ENCODE data around the gene ATXN1.

Gene ATXN1

DNA sequence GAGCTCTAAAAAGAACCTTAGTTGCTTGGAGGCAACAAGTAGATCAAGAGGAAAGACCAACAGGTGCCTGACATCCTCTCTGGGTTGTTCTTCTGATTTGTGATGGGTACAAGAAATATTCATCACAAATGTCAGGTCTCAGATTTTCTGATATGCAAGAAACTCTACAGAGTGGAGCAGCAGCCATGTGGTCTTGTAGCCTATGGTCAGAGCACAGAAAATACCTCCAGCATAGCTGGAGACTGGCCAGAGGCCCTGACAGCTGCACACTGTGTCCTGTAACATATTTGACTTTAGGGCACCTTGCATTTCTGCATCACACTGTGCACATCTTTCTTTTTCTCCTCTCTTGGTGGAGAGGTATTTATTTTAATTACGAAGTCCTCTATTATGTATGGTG lies 406.6 kb downstream of the ATXN1 start:
- no peak for DNase-seq (ENCODE audit: extremely low spot score)
- CTCF ChIA-PET, result no interaction called here
- TF ChIP-seq L3MBTL2 (conservative IDR thresholded peaks at IDR 0.05) (no peak), SUZ12 (IDR thresholded peaks at IDR 0.05) (no peak), BHLHE40 (IDR thresholded peaks at IDR 0.05; ENCODE audit: borderline replicate concordance) (no peak), FOXM1 (IDR thresholded peaks at IDR 0.05; ENCODE audit: borderline replicate concordance) (no peak), TARDBP (IDR thresholded peaks at IDR 0.05) (no peak), CTBP1 (IDR thresholded peaks at IDR 0.05; ENCODE audit: borderline replicate concordance) (no peak), ZNF384 (IDR thresholded peaks at IDR 0.05) (no peak), FOXK2 (IDR thresholded peaks at IDR 0.05) (no peak)
- TF ChIP-seq, protein P1, sequence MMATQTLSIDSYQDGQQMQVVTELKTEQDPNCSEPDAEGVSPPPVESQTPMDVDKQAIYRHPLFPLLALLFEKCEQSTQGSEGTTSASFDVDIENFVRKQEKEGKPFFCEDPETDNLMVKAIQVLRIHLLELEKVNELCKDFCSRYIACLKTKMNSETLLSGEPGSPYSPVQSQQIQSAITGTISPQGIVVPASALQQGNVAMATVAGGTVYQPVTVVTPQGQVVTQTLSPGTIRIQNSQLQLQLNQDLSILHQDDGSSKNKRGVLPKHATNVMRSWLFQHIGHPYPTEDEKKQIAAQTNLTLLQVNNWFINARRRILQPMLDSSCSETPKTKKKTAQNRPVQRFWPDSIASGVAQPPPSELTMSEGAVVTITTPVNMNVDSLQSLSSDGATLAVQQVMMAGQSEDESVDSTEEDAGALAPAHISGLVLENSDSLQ (IDR thresholded peaks at IDR 0.05), result no peak
- POLR2A ChIA-PET, result no interaction called here

DNA sequence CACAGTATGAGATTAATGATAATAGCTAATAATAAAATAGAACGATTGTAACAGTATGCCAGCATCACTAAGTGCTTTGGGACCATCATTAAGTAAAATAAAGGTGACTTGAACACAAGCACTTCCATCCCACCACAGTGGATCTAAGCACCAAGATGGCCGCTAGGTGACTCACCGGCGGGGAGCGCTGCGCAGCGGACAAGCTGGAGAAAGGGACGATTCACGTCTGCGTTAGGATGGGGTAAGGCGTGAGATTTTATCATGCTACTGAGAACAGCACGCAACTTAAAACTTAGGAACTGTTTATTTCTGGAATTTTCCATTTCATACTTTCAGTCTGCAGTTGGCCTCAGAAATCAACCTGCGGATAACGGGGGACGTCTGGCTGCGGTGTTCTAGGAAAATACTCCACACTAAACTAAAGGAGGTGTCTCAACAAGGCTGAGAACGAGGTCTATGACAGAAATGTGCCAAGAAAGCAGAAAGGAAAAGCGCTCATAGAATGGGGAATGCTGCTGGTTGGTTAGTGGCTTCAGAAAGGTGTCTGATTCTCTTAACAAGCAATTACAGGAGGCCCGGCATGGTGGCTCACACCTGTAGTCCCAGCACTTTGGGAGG lies 408.3 kb downstream of the ATXN1 start:
- ChIA-PET POLR2A (no interaction called here), CTCF (no interaction called here)
- no peak for TF ChIP-seq LEF1 (IDR thresholded peaks at IDR 0.05; ENCODE audit: borderline replicate concordance)
- no peak for TF ChIP-seq CTBP1 (IDR thresholded peaks at IDR 0.05; ENCODE audit: borderline replicate concordance)
- no peak for TF ChIP-seq FOXK2 (IDR thresholded peaks at IDR 0.05)
- no peak for DNase-seq (ENCODE audit: extremely low spot score)

DNA sequence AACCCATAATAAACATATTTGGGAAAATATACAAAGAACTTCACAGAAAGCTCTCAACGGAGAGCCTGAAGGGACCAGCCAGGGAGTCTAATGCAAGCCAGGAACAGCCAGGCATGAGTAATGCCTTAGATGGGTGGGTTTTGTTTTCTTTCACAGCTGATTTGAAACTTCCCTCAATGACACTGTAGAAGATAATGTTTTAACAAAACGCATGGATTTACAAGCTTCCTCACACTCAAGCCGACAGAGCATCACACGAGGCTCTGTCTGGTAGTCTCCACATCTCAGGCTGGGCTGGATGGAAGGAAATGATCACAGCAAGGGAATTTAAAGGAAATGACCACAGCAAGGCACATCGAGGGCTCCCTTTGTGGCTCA lies 409.0 kb downstream of the ATXN1 start:
- TF ChIP-seq NFRKB (IDR thresholded peaks at IDR 0.05), result no peak
- TF ChIP-seq CTBP1 (IDR thresholded peaks at IDR 0.05; ENCODE audit: borderline replicate concordance), result no peak
- no peak for TF ChIP-seq LEF1 (IDR thresholded peaks at IDR 0.05; ENCODE audit: borderline replicate concordance)
- no peak for TF ChIP-seq BHLHE40 (IDR thresholded peaks at IDR 0.05; ENCODE audit: borderline replicate concordance)
- no peak for TF ChIP-seq FOXM1 (IDR thresholded peaks at IDR 0.05; ENCODE audit: borderline replicate concordance)
- no peak for TF ChIP-seq L3MBTL2 (conservative IDR thresholded peaks at IDR 0.05)
- TF ChIP-seq FOXA1 (IDR thresholded peaks at IDR 0.05), result no peak
- no peak for TF ChIP-seq ZNF384 (IDR thresholded peaks at IDR 0.05)
- TF ChIP-seq SP1 (IDR thresholded peaks at IDR 0.05), result no peak
- no peak for TF ChIP-seq SUZ12 (IDR thresholded peaks at IDR 0.05)
- no peak for TF ChIP-seq FOXK2 (IDR thresholded peaks at IDR 0.05)
- no peak for TF ChIP-seq ARNT (IDR thresholded peaks at IDR 0.05)
- TF ChIP-seq, protein P1 (IDR thresholded peaks at IDR 0.05), result no peak
- TF ChIP-seq HDGF (IDR thresholded peaks at IDR 0.05; ENCODE audit: borderline replicate concordance), result no peak
- TF ChIP-seq ELF4 (IDR thresholded peaks at IDR 0.05), result no peak
- TF ChIP-seq TARDBP (IDR thresholded peaks at IDR 0.05), result no peak
- ChIA-PET POLR2A (no interaction called here), CTCF (no interaction called here)
- no peak for DNase-seq (ENCODE audit: extremely low spot score)

DNA sequence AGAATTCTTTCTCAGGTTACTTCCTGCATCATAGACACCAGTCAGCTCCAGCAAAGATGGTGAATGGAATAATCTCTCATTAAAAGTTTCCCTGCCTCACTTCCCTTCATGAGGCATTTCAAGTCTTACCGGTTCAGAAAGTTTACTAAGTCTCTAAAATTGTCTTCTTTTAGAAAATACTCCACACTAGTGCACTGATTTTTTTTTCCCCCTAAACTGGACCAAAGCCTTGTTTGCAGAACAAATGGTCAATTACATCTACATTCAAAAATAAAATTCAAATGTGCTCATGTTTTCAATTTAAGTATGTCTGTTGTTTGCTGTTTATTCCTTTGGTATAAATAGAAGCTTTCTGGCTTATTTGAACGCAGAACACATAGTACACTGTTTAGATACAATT lies 411.7 kb downstream of the ATXN1 start:
- TF ChIP-seq LEF1 (IDR thresholded peaks at IDR 0.05; ENCODE audit: borderline replicate concordance), result no peak
- no peak for TF ChIP-seq NFRKB (IDR thresholded peaks at IDR 0.05)
- TF ChIP-seq L3MBTL2 (conservative IDR thresholded peaks at IDR 0.05), result no peak
- TF ChIP-seq FOXA1 (IDR thresholded peaks at IDR 0.05), result no peak
- POLR2A ChIA-PET, result no interaction called here
- no peak for DNase-seq (ENCODE audit: extremely low spot score)
- CTCF ChIA-PET, result no interaction called here

- POLR2A ChIA-PET, result no interaction called here
- CTCF ChIA-PET, result no interaction called here
- DNase-seq (ENCODE audit: extremely low spot score), result no peak
- TF ChIP-seq SUZ12 (IDR thresholded peaks at IDR 0.05) (no peak), FOXK2 (IDR thresholded peaks at IDR 0.05) (no peak), TARDBP (IDR thresholded peaks at IDR 0.05) (no peak), NFRKB (IDR thresholded peaks at IDR 0.05) (no peak), L3MBTL2 (conservative IDR thresholded peaks at IDR 0.05) (no peak), SP1 (IDR thresholded peaks at IDR 0.05) (no peak), BHLHE40 (IDR thresholded peaks at IDR 0.05; ENCODE audit: borderline replicate concordance) (no peak), FOXM1 (IDR thresholded peaks at IDR 0.05; ENCODE audit: borderline replicate concordance) (no peak), ARNT (IDR thresholded peaks at IDR 0.05) (no peak), HDGF (IDR thresholded peaks at IDR 0.05; ENCODE audit: borderline replicate concordance) (no peak), LEF1 (IDR thresholded peaks at IDR 0.05; ENCODE audit: borderline replicate concordance) (no peak), ELF4 (IDR thresholded peaks at IDR 0.05) (no peak), ZNF384 (IDR thresholded peaks at IDR 0.05) (no peak), CTBP1 (IDR thresholded peaks at IDR 0.05; ENCODE audit: borderline replicate concordance) (no peak), FOXA1 (IDR thresholded peaks at IDR 0.05) (no peak)
- TF ChIP-seq, protein P1 (IDR thresholded peaks at IDR 0.05), result no peak
These were observed 414.4 kb downstream of the ATXN1 start for GRCh38 chr6:16346831-16347230.

DNA sequence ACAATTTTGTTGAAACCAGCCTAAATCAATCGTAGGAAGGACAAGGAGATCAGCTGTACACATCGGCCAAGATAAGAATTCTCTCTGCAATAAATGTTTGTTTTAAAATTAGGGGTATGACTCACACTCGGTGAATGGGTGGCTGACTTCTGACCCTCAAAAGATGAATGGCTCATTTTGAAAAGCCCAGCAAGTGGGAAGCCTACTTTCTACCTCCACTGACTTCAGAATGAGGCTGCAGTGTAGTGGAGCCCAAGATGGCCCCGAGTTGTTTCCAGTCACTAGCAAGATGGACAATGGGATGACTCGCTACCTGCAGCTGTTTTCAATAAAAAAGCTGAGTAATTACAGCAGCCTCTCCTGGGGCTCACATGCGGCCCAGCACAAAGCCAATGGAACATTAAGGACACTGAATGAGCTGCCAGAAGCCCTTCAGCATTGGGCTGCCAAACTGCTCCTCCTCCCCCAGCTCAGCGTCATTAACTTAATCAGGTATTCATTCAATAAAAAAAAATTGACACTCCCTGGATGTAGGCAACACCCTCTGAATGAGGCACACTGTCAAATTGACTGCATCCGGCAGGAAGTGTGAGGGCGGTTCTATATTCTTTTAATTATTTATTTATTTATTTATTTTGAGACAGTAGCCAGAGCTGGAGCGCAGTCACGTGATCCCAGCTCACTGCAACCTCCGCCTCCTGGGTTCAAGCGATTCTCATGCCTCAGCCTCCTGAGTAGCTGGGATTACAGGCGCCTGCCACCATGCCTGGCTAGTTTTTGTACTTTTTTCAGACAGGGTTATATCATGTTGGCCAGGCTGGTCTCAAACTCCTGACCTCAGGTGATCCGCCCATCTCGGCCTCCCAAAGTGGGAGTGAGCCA lies 415.6 kb downstream of the ATXN1 start:
- DNase-seq (ENCODE audit: extremely low spot score), result no peak
- no peak for TF ChIP-seq SUZ12 (IDR thresholded peaks at IDR 0.05)
- TF ChIP-seq FOXA1 (IDR thresholded peaks at IDR 0.05), result no peak
- no peak for TF ChIP-seq FOXK2 (IDR thresholded peaks at IDR 0.05)
- TF ChIP-seq TARDBP (IDR thresholded peaks at IDR 0.05), result no peak
- no peak for TF ChIP-seq ARNT (IDR thresholded peaks at IDR 0.05)
- TF ChIP-seq ELF4 (IDR thresholded peaks at IDR 0.05), result no peak
- TF ChIP-seq SP1 (IDR thresholded peaks at IDR 0.05), result no peak
- no peak for TF ChIP-seq HDGF (IDR thresholded peaks at IDR 0.05; ENCODE audit: borderline replicate concordance)
- TF ChIP-seq, protein P1 (IDR thresholded peaks at IDR 0.05), result no peak
- no peak for TF ChIP-seq BHLHE40 (IDR thresholded peaks at IDR 0.05; ENCODE audit: borderline replicate concordance)
- no peak for TF ChIP-seq NFRKB (IDR thresholded peaks at IDR 0.05)
- no peak for TF ChIP-seq CTBP1 (IDR thresholded peaks at IDR 0.05; ENCODE audit: borderline replicate concordance)
- CTCF ChIA-PET, result interaction anchor here (1.0 kb wide), 1 partner anchor 14 kb away, joined by 3 read pairs; no protein-coding TSS in a partner anchor
- POLR2A ChIA-PET, result no interaction called here

Measured in HEK293T (cell line).